ENCODE data around the gene EXOSC1.

- TF ChIP-seq, protein P1, sequence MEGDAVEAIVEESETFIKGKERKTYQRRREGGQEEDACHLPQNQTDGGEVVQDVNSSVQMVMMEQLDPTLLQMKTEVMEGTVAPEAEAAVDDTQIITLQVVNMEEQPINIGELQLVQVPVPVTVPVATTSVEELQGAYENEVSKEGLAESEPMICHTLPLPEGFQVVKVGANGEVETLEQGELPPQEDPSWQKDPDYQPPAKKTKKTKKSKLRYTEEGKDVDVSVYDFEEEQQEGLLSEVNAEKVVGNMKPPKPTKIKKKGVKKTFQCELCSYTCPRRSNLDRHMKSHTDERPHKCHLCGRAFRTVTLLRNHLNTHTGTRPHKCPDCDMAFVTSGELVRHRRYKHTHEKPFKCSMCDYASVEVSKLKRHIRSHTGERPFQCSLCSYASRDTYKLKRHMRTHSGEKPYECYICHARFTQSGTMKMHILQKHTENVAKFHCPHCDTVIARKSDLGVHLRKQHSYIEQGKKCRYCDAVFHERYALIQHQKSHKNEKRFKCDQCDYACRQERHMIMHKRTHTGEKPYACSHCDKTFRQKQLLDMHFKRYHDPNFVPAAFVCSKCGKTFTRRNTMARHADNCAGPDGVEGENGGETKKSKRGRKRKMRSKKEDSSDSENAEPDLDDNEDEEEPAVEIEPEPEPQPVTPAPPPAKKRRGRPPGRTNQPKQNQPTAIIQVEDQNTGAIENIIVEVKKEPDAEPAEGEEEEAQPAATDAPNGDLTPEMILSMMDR (IDR thresholded peaks at IDR 0.05) = peak; percentile 76 to 91 (median 82)
- TF ChIP-seq POLR2A (IDR thresholded peaks at IDR 0.05) = no peak
Measured at GRCh38 chr10:97407211-97407951, 38.4 kb downstream of the EXOSC1 start.

Data from heart left ventricle (tissue), 13 donors.